Prostate gland (tissue), 2 donors: Measurements from ENCODE around the gene ARL16. TPM values are rescaled to one million over a fixed set of nuclear protein-coding genes. Genes with fewer than 3 reads are reported as not detected.
"Not testable (repeated sequence)": the region's sequence is repeated elsewhere in the genome, so short reads cannot be mapped to it uniquely, and the experiment has no call there.

ENCODE experiments used
- DNase-seq: peaks from one replicate; pipeline ENCODE4 v3.0.0-alpha.2; 2019; ENCODE audit warnings: low spot score
- H3K27ac ChIP-seq, 2 donors: fragments of 200-600 bp; sonication (generic); 2 replicates each; pipeline ENCODE4 v1.5.1; 2017 to 2019
- H3K27me3 ChIP-seq: fragments of 200-600 bp; sonication (generic); replicated peaks from 2 replicates; pipeline ENCODE4 v1.5.1; 2019; ENCODE audit not compliant: insufficient read depth
- H3K36me3 ChIP-seq, 2 donors: fragments of 200-600 bp; sonication (generic); 1 replicate in 1 of 2; 2 replicates in 1 of 2; pipeline versions ENCODE4 v1.5.1 to v1.8.1; 2017 to 2019
- H3K4me1 ChIP-seq: fragments of 200-600 bp; sonication (generic); replicated peaks from 2 replicates; pipeline ENCODE4 v1.5.1; 2019
- H3K4me3 ChIP-seq, 2 donors: fragments of 200-600 bp; sonication (generic); 2 replicates each; pipeline ENCODE4 v1.5.1; 2017 to 2019
- H3K9me3 ChIP-seq: fragments of 200-600 bp; sonication (generic); 2 replicates; pipeline ENCODE4 v1.5.1; 2017
- POLR2A ChIP-seq: fragments of 450-650 bp; IDR thresholded peaks from one replicate; pipeline ENCODE4 v1.6.1; 2016; ENCODE audit warnings: antibody characterized with exemption, mild to moderate bottlenecking
- POLR2AphosphoS5 ChIP-seq: sonication (generic); formaldehyde crosslinking; IDR thresholded peaks from one replicate; pipeline ENCODE4 v1.6.1; 2017; ENCODE audit warnings: antibody characterized with exemption
- WGBS: methylation state at CpG from one replicate; pipeline ENCODE4 v1.1.5; 2018; 5-methylcytosine and 5-hydroxymethylcytosine counted together
- intact Hi-C: fragments of 100-400 bp; cut with DNase I; formaldehyde crosslinking; loops from one replicate; pipeline ENCODE4 v1.14.2; 2022
- total RNA-seq, 2 donors: library from RNA; depleted of rRNA; stranded (reverse); fragments of >200 nt; gene quantifications; one replicate each; pipeline ENCODE4 v1.1.0, GENCODE V29; 2016
- TF ChIP-seq, protein P1 (sequence below), 4 experiments: fragments of 200-600 bp in 2 of 4; fragments of 450-650 bp in 2 of 4; sonication (generic) in 2 of 4; IDR thresholded peaks; 1 replicate in 3 of 4; 2 replicates in 1 of 4; pipeline ENCODE4 v1.5.1; 2016 to 2019; ENCODE audit warnings: antibody characterized with exemption in 4 of 4, mild to moderate bottlenecking in 2 of 4, moderate library complexity in 2 of 4

The ARL16 gene
- total RNA-seq, 2 donors from 2014 or later, result 27.9 to 49.5 TPM

- no peak overlapping the region for H3K4me3 ChIP-seq
- H3K27me3 ChIP-seq, result no peaks in the 10 kb centered on the region
- H3K36me3 ChIP-seq, result peaks cover 0 to 10% of the 10 kb centered on the region in 2 donors
- H3K9me3 ChIP-seq, result no peaks in the 10 kb centered on the region
- 87% methylated on average over 17 of the region's 17 CpGs for WGBS
- H3K4me1 ChIP-seq, result no peaks in the 10 kb centered on the region
- no peak for DNase-seq
- TF ChIP-seq, protein P1, sequence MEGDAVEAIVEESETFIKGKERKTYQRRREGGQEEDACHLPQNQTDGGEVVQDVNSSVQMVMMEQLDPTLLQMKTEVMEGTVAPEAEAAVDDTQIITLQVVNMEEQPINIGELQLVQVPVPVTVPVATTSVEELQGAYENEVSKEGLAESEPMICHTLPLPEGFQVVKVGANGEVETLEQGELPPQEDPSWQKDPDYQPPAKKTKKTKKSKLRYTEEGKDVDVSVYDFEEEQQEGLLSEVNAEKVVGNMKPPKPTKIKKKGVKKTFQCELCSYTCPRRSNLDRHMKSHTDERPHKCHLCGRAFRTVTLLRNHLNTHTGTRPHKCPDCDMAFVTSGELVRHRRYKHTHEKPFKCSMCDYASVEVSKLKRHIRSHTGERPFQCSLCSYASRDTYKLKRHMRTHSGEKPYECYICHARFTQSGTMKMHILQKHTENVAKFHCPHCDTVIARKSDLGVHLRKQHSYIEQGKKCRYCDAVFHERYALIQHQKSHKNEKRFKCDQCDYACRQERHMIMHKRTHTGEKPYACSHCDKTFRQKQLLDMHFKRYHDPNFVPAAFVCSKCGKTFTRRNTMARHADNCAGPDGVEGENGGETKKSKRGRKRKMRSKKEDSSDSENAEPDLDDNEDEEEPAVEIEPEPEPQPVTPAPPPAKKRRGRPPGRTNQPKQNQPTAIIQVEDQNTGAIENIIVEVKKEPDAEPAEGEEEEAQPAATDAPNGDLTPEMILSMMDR (IDR thresholded peaks at IDR 0.05), result no peak
- TF ChIP-seq POLR2AphosphoS5 (no peak), POLR2A (no peak)
- intact Hi-C loops, result no loop called here
- no peak overlapping the region for H3K27ac ChIP-seq
Observed at GRCh38 chr17:81676906-81677305, 6.7 kb downstream of the ARL16 start.

DNA sequence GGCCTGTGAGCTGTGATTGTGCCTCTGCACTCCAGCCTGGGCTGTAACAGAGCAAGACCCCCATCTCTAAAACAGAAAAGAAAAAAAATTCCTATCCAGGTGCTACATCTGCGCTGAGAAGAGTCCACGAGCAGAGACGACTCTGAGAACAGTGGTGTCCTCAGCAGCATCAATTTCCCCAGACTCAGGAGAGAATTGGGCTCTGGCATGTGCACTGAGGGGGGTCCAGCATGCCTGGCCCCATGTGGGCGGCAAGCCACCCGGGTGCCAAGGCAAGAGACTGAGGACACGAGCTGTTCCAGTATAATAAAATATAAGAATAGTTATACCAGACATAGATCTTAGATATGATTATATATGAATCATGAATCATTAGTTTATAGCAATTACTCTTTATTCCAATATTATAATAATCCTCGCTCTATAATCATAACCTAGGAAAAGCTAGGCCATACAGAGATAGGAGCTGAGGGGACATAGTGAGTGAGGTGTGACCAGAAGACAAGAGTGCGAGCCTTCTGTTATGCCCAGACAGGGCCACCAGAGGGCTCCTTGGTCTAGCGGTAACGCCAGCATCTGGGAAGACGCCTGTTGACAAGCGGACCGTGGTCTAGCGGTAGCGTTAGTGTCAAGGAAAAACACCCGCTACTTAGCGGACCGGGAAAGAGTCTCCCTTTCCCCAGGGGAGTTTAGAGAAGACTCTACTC, 7.9 kb downstream of the ARL16 start:
- H3K27ac ChIP-seq, H3K4me1 ChIP-seq, DNase-seq, intact Hi-C loops, H3K27me3 ChIP-seq, H3K4me3 ChIP-seq, H3K9me3 ChIP-seq: not testable (repeated sequence)
- peaks cover 0 to 13% of the 10 kb centered on the region in 2 donors for H3K36me3 ChIP-seq
- WGBS, result 40% methylated on average over 18 of the region's 18 CpGs
- TF ChIP-seq, protein P1 (IDR thresholded peaks at IDR 0.05), result peak in 3 of 4 experiments; percentile 32 to 72 (median 70)
- TF ChIP-seq POLR2AphosphoS5, result peak; percentile 28

DNA sequence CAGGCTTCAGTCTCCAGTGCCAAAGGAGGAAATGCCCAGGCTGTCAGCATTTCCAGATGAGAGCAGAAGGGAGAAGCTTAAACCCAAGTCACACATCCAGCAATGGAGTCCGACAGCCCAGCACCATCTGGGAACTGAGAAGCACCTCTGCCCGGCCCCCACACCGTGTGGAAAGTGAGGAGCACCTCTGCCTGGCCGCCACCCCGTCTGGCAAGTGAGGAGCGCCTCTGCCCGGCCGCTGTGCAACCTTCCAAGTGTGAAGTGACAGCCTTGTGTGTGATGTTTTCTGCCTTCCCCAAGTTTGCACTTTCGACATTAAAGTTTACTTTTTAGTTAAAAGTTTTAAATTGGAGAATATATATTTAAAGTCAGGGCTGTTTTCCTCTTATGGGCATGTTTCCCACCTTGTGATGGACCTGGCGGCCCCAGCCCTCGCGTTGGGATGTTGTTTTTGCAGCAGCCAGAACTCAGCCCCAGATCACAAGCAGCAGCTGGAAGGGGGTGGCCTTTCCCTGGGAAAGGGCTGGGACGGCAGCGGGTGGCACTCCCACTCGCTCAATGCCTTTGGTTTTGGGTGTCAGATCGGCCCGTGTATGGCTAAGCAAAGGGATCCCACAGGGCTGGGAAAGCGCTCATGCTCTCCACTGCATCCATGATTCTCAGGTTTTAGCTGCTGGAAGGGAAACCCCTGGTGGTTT, 9.9 kb downstream of the ARL16 start:
- DNase-seq, result no peak
- WGBS, result 81% methylated on average over 18 of the region's 18 CpGs
- Histone ChIP-seq H3K9me3 (no peaks in the 10 kb centered on the region), H3K4me3 (no peak overlapping the region), H3K27ac (no peak overlapping the region), H3K4me1 (no peaks in the 10 kb centered on the region), H3K27me3 (no peaks in the 10 kb centered on the region), H3K36me3 (peaks cover 0 to 17% of the 10 kb centered on the region in 2 donors)
- intact Hi-C loops, result no loop called here
- TF ChIP-seq POLR2AphosphoS5, result no peak
- TF ChIP-seq POLR2A, result no peak
- TF ChIP-seq, protein P1 (IDR thresholded peaks at IDR 0.05), result no peak

GRCh38 chr17:81672954-81673353, 10.6 kb downstream of the ARL16 start:
- H3K4me3 ChIP-seq, result no peak overlapping the region
- no peak overlapping the region for H3K27ac ChIP-seq
- H3K9me3 ChIP-seq, result no peaks in the 10 kb centered on the region
- intact Hi-C loops, result no loop called here
- DNase-seq, result no peak
- H3K4me1 ChIP-seq, result no peaks in the 10 kb centered on the region
- no peaks in the 10 kb centered on the region for H3K27me3 ChIP-seq
- H3K36me3 ChIP-seq, result peaks cover 0 to 17% of the 10 kb centered on the region in 2 donors
- 93% methylated on average over 16 of the region's 16 CpGs for WGBS
- TF ChIP-seq, protein P1 (IDR thresholded peaks at IDR 0.05), result no peak
- TF ChIP-seq POLR2A (no peak), POLR2AphosphoS5 (no peak)
